Measurements from ENCODE around the gene MBOAT2.

The MBOAT2 gene

GRCh38 chr2:8850845-8851487 is 152.5 kb downstream of the MBOAT2 start:
- DNase-seq: no peak

DNA sequence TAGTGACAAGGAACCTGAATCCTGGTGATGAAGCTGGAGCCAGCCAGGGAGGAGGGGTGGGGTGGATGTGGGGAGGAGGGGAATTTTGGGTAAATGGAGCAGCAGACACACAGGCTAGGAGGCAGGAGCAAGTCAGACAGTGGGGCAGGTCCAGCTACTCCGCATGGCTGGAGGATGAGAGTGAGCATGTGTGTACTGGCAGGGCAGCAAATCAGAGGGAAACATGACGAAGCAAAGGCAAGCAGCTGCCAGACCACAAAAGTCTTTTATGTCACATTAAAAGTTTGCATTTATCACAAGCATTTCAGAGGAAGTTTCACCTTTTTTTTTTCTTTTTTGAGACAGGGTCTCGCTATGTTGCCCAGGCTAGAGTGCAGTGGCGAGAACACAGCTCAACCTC is 154.2 kb downstream of the MBOAT2 start:
- no peak for DNase-seq

- DNase-seq: no peak
Observed at GRCh38 chr2:8848328-8849100, 155.0 kb downstream of the MBOAT2 start.

- DNase-seq: no peak
Observed at GRCh38 chr2:8847400-8847799, 156.1 kb downstream of the MBOAT2 start.

DNA sequence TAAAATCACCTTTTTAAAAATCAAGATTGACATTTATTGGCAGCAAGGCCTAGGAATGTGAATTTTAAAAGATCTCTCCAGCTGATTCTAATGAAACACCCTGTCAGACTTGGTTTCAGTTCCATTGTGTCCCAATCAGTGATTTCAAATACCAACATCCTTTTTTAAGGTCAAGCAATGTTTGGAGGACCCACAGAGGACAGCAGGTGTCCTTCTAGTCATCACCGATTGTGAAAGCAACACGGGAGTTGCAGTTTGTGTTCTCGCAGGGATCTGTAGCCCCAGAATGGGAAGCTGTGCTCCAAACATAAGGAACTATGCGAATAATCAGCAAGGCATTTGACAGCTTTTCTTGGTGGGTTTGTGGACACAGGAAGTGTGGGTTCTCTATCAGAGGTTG is 161.6 kb downstream of the MBOAT2 start:
- no peak for DNase-seq

- DNase-seq: no peak
Observed at GRCh38 chr2:8840475-8841091, 162.9 kb downstream of the MBOAT2 start.

DNA sequence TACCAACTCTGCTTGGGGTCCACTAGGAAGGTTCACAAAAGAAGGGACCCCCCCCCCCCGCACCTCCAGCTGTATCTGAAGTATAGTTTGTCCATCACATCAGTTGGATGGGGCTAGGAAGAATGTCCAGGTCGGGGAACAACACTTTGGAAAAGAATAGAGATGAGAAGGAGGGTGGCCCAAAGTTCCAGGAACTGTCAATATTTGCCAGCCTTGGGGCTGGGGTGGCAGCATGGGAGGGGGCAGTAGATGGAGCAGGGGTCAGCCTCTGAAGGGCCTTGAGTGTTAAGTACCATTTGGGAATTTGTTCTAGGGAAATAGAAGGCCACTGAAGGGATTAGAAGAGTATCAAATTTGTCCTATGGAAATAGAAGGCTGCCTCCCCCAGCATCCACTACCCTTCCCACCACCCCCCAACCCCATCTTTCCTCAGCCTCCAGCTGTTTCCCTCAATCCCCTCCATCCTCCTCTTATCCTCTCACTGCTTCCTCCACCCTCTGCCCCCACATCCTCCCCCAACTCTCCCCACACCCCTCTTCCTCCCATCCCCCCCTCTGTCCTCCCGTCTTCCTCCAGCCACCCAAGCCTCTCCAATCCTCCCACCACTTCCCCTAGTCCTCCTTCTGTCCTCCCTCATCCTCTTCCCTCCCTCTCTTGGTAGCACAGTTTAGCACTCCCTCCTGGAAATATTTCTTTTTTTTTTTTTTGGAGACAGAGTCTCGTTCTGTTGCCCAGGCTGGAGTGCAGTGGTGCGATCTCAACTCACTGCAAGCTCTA is 164.1 kb downstream of the MBOAT2 start:
- no peak for DNase-seq

DNA sequence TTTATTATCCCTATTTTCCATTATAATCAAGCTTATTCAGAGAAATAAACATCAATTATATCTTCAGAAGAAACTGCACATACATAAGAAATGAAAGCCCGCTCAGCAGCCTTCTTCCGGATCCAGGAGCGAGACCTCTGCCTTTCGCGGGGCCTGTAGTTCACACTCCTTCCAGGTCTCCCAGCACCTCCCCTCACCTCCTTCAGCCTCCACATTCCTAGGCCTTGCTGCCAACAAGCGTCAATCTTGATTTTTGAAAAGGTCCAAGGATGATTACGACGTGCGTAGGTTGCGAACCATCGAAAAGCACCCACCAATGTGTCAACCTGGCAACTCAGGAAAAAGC is 165.7 kb downstream of the MBOAT2 start:
- DNase-seq: no peak

DNA sequence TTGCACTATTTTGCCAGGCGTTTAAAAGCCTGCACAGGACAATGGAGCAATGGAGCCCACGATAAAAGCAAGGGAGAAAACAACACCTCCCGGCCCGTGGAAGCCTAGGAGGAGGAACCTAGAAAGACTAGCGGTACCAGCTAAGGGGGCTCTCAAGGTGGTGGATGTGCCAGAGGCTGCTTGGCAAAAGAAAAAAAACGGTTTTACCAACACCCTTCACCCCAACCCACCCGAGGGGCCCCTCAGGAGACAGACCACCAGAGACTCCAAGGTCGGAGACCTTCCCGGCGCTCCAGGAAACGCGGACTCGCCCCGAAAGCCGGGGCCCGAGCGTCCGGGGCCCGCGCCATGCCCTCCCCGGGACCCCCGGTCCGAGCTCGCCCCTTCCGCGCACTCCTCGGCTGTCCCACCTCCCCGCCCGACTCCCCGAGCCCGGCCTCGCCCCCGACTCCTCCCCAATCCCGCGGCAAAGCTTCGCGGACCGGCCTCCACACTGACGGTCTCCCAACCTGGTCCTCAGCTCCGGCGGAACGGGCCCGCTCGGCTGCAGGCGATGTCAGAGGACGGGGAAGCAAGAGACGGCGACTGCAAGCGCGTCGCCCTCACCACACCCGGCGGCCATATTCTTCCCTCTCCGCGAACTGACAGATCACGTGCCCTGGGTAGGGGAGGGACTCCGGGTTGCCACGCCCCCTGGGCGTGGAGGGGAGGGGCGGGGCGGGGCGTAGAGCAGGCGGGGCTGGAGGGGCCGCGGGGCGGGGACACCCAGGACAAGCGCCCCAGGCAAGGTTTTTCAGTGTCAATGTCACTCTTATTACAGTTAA is 166.3 kb downstream of the MBOAT2 start, which contains the start of gene KIDINS220:
TSS of gene KIDINS220 (minus strand) at position 643 of the 824 bp plus-strand sequence. CDS start 10,520 bp downstream, outside the sequence.
- peak; percentile 72 to 84 (median 76) for DNase-seq

- DNase-seq: no peak
Observed at GRCh38 chr2:8835279-8835678, 168.2 kb downstream of the MBOAT2 start.

- DNase-seq: no peak
Observed at GRCh38 chr2:8833853-8834252, 169.6 kb downstream of the MBOAT2 start.

- no peak for DNase-seq
Observed at GRCh38 chr2:8831516-8831915, 172.0 kb downstream of the MBOAT2 start.

DNA sequence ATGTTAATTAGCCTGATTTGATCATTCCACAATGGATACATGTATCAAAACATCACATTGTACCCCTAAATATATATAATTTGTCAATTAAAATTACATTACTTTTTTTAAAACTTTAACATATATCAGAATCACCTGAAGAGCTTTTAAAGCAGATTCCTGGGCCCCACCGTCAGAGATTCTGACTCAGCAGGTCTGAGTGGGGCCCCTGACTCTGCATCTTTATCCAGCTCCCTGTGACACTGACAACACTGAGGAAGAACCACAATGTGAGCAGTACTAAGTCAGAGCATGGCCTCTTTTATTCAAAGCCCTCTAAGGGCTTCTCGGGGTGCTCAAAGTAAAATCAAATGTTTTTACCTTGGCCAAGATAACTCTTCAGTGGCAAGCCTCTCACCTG is 175.8 kb downstream of the MBOAT2 start:
- no peak for DNase-seq

DNA sequence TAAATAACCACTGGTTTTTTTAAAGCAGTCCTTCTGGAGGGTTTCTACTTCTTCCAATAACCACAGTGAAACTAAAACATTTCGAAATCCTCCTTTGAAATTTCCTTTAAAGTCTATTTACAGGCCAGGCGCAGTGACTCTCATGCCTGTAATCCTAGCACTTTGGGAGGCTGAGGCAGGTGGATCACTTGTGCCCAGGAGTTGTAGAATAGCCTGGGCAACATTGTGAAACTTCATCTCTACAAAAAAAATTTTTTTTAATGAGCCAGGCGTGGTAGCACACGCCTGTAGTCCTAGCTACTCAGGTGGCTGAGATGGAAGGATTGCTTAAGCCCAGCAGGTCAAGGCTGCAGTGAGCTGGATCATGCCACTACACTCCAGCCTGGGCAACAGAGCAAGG is 181.3 kb downstream of the MBOAT2 start:
- DNase-seq: no peak

DNA sequence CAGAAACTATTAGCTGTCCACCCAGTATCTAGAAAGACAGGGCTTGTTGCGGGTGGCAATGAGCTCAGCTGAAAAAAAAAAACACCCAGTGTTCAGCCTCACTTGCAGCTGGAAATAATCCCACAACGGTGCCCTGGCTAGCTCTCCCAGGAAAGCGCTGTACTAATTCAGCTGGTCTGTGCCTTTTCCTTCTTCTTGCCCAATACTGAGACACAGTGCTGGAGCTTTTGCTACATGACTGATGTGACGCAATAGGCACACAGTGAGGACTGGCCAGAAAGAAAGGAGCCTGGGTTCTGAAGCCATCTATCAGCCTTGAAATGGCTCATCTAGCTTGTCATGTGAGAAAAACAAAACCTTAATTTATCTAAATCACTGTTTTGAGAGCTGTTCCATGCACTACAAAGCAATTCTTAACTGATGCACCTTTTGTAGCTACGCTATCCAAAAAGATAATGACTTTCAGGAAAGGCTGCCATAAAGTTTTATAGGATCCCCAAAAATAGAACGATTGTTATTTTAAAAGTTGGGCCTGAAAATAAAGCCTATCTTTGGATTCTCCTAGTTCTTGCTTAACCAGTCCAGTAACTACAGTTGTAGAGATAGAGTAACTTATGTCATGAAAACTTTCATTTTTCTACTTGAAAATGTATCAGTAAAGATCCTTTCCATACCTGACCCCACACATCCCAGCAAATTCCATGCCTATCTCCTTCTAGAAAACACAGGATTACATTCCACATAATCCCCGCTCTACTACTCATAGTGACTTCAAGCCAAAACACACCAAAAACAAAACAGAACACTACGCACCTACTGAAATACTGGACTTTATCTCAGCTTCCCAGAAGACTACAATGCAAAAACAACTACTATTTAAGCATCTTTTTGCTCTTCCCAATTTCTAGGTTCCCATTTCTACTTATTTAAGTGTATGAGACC is 181.9 kb downstream of the MBOAT2 start:
- no peak for DNase-seq

DNA sequence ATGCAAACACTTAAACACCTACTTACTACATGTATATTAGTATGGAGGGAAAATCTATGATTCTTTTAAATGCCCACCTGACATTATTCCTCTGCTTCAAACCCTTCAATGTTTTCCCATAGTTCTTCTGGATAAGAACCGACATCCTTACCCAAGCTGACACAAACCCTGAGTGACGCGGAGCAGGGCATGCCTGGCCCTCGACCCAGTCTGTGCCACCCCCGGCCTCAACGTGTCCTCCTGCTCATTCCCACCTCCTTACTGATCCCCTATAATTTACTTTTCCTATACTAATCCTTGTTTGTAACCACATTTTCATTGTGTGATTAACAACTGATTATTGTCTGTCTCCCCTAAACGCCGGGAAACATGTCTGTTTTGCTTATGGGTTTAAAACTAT is 183.5 kb downstream of the MBOAT2 start:
- DNase-seq: no peak

DNA sequence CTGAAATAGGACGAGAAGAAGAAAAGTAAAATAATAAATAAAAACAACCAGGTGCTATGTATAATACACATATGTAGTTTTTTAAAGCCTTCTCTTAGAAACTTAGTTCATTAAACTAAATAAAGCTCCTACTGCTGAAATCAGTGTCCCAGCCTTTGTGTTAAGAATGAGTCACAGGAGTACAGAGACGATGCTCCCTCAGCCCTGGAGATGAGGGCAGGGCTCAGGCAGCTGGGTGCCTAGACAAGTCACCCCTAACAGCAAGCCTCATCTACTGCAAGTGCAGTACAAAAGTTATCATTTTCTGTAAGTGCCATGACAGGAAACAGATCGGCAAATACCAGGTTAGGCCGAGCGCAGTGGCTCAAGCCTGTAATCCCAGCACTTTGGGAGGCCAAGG is 184.3 kb downstream of the MBOAT2 start:
- DNase-seq: no peak

GRCh38 chr2:8817221-8817620 is 186.3 kb downstream of the MBOAT2 start:
- no peak for DNase-seq

DNA sequence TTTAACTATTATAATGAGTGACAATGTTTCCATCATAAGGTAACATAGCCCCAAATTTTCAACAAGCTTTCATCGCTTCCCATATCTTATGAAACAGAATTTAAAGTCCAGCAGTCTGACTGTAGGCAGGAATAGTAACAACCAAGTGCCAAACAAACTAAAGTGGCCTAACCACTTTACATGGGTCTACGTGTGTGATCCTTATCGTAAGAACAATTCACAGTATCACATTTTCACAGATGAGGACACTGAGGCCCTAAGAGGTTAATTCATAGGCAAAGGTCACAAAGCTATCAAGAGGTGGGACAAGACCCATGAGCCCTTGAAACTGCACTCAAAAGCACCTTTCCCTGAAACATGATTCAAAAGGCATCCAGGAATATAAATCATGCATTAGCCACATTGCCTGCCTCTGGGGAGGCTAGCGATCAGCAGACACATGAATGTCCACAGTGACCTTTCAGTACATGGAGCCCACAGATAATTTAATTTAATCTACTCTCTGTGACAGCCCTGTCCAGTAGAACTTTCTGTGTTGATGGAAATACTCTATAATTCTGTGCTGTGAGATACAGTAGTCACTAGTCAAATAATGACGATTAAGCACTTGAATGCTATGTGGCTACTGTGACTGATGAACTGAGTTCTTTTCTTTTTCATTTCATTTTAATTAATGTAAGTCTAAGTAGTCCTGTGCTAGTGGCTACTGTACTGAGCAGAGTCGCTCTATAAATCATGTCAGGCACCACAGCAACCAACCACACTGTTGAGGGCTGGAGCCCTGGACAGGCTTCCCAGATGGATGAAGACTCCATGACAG is 196.4 kb downstream of the MBOAT2 start:
- DNase-seq: no peak
